MM.1S (cell line): ENCODE results near the gene TEKT2.

ENCODE experiments used
- DNase-seq: peaks from one replicate; pipeline ENCODE4 v3.0.0-alpha.2; 2015
- H2AFZ ChIP-seq: fragments of 300-600 bp; sonication (generic); 2 replicates; pipeline ENCODE4 v1.6.0; 2016; ENCODE audit warnings: antibody characterized with exemption, low read length
- H3F3A ChIP-seq: fragments of 300-600 bp; sonication (generic); 2 replicates; pipeline ENCODE4 v1.6.1; 2016; ENCODE audit warnings: mild to moderate bottlenecking, antibody characterized with exemption, low read length, moderate library complexity, mixed read lengths; ENCODE audit not compliant: insufficient read depth
- H3K27ac ChIP-seq: fragments of 300-600 bp; sonication (generic); 2 replicates; pipeline ENCODE4 v1.5.1; 2016; ENCODE audit warnings: mild to moderate bottlenecking, low read length
- H3K27me3 ChIP-seq: fragments of 300-600 bp; sonication (generic); replicated peaks from 2 replicates; pipeline ENCODE4 v1.6.0; 2016; ENCODE audit warnings: low read length; ENCODE audit not compliant: insufficient read depth
- H3K36me3 ChIP-seq: fragments of 300-600 bp; sonication (generic); replicated peaks from 2 replicates; pipeline ENCODE4 v1.6.1; 2016; ENCODE audit warnings: mild to moderate bottlenecking, low read length, mixed read lengths; ENCODE audit not compliant: insufficient read depth
- H3K4me1 ChIP-seq: fragments of 300-600 bp; sonication (generic); 2 replicates; pipeline ENCODE4 v1.6.1; 2016; ENCODE audit warnings: low read length, mixed read lengths
- H3K4me2 ChIP-seq: fragments of 300-600 bp; sonication (generic); 2 replicates; pipeline ENCODE4 v1.6.0; 2016; ENCODE audit warnings: low read depth, low read length
- H3K4me3 ChIP-seq: fragments of 300-600 bp; sonication (generic); 2 replicates; pipeline ENCODE4 v1.5.1; 2016; ENCODE audit warnings: low read length, mixed read lengths
- H3K79me2 ChIP-seq: fragments of 300-600 bp; sonication (generic); 2 replicates; pipeline ENCODE4 v1.6.1; 2016; ENCODE audit warnings: mixed run types, low read length, mixed read lengths
- H3K9ac ChIP-seq: fragments of 300-600 bp; sonication (generic); 2 replicates; pipeline ENCODE4 v1.6.1; 2016; ENCODE audit warnings: low read length, mixed read lengths
- H3K9me2 ChIP-seq: fragments of 300-600 bp; sonication (generic); replicated peaks from 2 replicates; pipeline ENCODE4 v1.6.1; 2016; ENCODE audit warnings: mild to moderate bottlenecking, low read length, mixed read lengths; ENCODE audit not compliant: insufficient read depth
- H3K9me3 ChIP-seq: fragments of 300-600 bp; sonication (generic); replicated peaks from 2 replicates; pipeline ENCODE4 v1.6.1; 2016; ENCODE audit warnings: mild to moderate bottlenecking, low read length, mixed read lengths; ENCODE audit not compliant: insufficient read depth
- H4K20me1 ChIP-seq: fragments of 300-600 bp; sonication (generic); 2 replicates; pipeline ENCODE4 v1.6.1; 2016; ENCODE audit warnings: mild to moderate bottlenecking, low read length, moderate library complexity, mixed read lengths; ENCODE audit not compliant: insufficient read depth
- CTCF ChIP-seq: fragments of 300-600 bp; sonication (generic); IDR thresholded peaks from 2 replicates; pipeline ENCODE4 v1.5.1; 2016; ENCODE audit warnings: antibody characterized with exemption, low read length, mixed read lengths
- EZH2 ChIP-seq: fragments of 300-600 bp; sonication (generic); optimal IDR thresholded peaks from 2 replicates; pipeline ENCODE3; 2017; ENCODE audit warnings: low read depth, mild to moderate bottlenecking, antibody characterized with exemption, low read length, mixed read lengths
- EZH2phosphoT487 ChIP-seq: fragments of 300-600 bp; sonication (generic); IDR thresholded peaks from 2 replicates; pipeline ENCODE4 v1.6.1; 2018; ENCODE audit warnings: antibody characterized with exemption, low read length

TEKT2 gene

GRCh38 chr1:36095760-36096405 is 12.0 kb downstream of the TEKT2 start:
- TF ChIP-seq EZH2 = no peak
- no peak for TF ChIP-seq EZH2phosphoT487
- TF ChIP-seq CTCF = no peak
- H3K36me3 ChIP-seq = no peaks in the 10 kb centered on the region

GRCh38 chr1:36096500-36097432 is 12.9 kb downstream of the TEKT2 start:
- Histone ChIP-seq H3K79me2 (peaks cover 2% of the 10 kb centered on the region; the same call in 1 of the 2 replicates), H3K9ac (no peak overlapping the region), H3K4me2 (no peak overlapping the region), H3K4me1 (no peaks in the 10 kb centered on the region), H3K4me3 (no peak overlapping the region), H3F3A (no peaks in the 10 kb centered on the region; the same call in 1 of the 2 replicates), H3K9me3 (no peaks in the 10 kb centered on the region), H3K27me3 (no peaks in the 10 kb centered on the region), H4K20me1 (no peaks in the 10 kb centered on the region), H3K36me3 (no peaks in the 10 kb centered on the region), H3K27ac (no peak overlapping the region), H3K9me2 (no peaks in the 10 kb centered on the region), H2AFZ (no peak overlapping the region)
- DNase-seq = no peak
- TF ChIP-seq EZH2phosphoT487 (no peak), EZH2 (no peak), CTCF (no peak; the same call in 1 of the 2 replicates)

More at GRCh38 chr1:36095760-36096405, 12.0 kb downstream of the TEKT2 start:
- no peak overlapping the region for H3K9ac ChIP-seq
- DNase-seq = no peak
- H3K4me2 ChIP-seq = no peak overlapping the region
- H3K79me2 ChIP-seq = peaks cover 10% of the 10 kb centered on the region
- no peak overlapping the region for H3K4me3 ChIP-seq
- H3K9me3 ChIP-seq = no peaks in the 10 kb centered on the region
- no peaks in the 10 kb centered on the region for H3K27me3 ChIP-seq
- no peaks in the 10 kb centered on the region for H3K9me2 ChIP-seq
- H3K27ac ChIP-seq = no peak overlapping the region
- H2AFZ ChIP-seq = no peak overlapping the region
- no peaks in the 10 kb centered on the region; the same call in 1 of the 2 replicates for H3F3A ChIP-seq
- H4K20me1 ChIP-seq = no peaks in the 10 kb centered on the region
- no peaks in the 10 kb centered on the region for H3K4me1 ChIP-seq

- H3K27me3 ChIP-seq = no peaks in the 10 kb centered on the region
- no peak for TF ChIP-seq CTCF
- no peak for TF ChIP-seq EZH2
- no peak for TF ChIP-seq EZH2phosphoT487
- no peaks in the 10 kb centered on the region for H3K36me3 ChIP-seq
- no peaks in the 10 kb centered on the region for H3K9me3 ChIP-seq
- no peaks in the 10 kb centered on the region for H3K79me2 ChIP-seq
- DNase-seq = no peak
- no peaks in the 10 kb centered on the region; the same call in 1 of the 2 replicates for H3F3A ChIP-seq
- H3K27ac ChIP-seq = no peak overlapping the region
- no peaks in the 10 kb centered on the region for H3K9me2 ChIP-seq
- no peaks in the 10 kb centered on the region for H3K4me1 ChIP-seq
- H3K4me3 ChIP-seq = no peak overlapping the region
- no peak overlapping the region for H2AFZ ChIP-seq
- H3K4me2 ChIP-seq = no peak overlapping the region
- H3K9ac ChIP-seq = no peak overlapping the region
- no peaks in the 10 kb centered on the region for H4K20me1 ChIP-seq
These were observed 14.0 kb downstream of the TEKT2 start for GRCh38 chr1:36097693-36098585.
